B cell (primary cell): ENCODE measurements around the gene VPS51. TPM values are rescaled to one million over a fixed set of nuclear protein-coding genes. Genes with fewer than 3 reads are reported as not detected.
A peak's percentile ranks its signal among the peaks of the same experiment; 100 is the strongest.

ENCODE experiments used
- ATAC-seq: fragments of 200-7000 bp; cut with Tn5 transposase; one replicate; pipeline ENCODE4 v1.10.0; 2021; ENCODE audit warnings: low read depth, mild to moderate bottlenecking, moderate number of reproducible peaks, moderate library complexity
- CTCF ChIA-PET: fragments of 350-600 bp; sonication (Branson Sonifier 250); formaldehyde crosslinking; loops from one replicate; lab custom pipeline; 2021; ENCODE audit warnings: antibody characterized with exemption, inconsistent platforms; lab: Charles Lee
- POLR2A ChIA-PET: fragments of 350-600 bp; sonication (Branson Sonifier 250); formaldehyde crosslinking; loops from one replicate; lab custom pipeline; 2021; ENCODE audit warnings: antibody characterized with exemption; lab: Charles Lee
- DNase-seq: peaks from one replicate; pipeline ENCODE4 v3.0.0; 2013
- H2AFZ ChIP-seq: 2 replicates; pipeline ENCODE4 v1.6.1; 2012; ENCODE audit warnings: mild to moderate bottlenecking, low read depth, low read length; ENCODE audit not compliant: insufficient read depth, poor library complexity, severe bottlenecking
- H3K27ac ChIP-seq, 2 donors: 1 replicate in 1 of 2; 2 replicates in 1 of 2; pipeline ENCODE4 v1.5.1; 2012 to 2013; ENCODE audit warnings: low read length in 2 of 2, mild to moderate bottlenecking in 2 of 2, moderate library complexity in 1 of 2
- H3K27me3 ChIP-seq, 4 experiments: fragments of 200-600 bp in 1 of 4; sonication (generic) in 1 of 4; replicated peaks in 1 of 4; 1 replicate in 2 of 4; 2 replicates in 2 of 4; pipeline versions ENCODE4 v1.6.1 to v1.7.0; 2013 to 2016; ENCODE audit warnings: low read length in 3 of 4, mild to moderate bottlenecking in 2 of 4, mixed read lengths in 1 of 4, moderate library complexity in 1 of 4; ENCODE audit not compliant: insufficient read depth in 4 of 4, control insufficient read depth in 3 of 4; ENCODE audit errors: control extremely low read depth in 1 of 4
- H3K36me3 ChIP-seq, 2 experiments: replicated peaks in 1 of 2; 1 replicate in 1 of 2; 2 replicates in 1 of 2; pipeline versions ENCODE4 v1.6.1 to v1.7.1; 2013; ENCODE audit warnings: low read length in 1 of 2; ENCODE audit not compliant: insufficient read depth in 2 of 2, control insufficient read depth in 1 of 2; ENCODE audit errors: control extremely low read depth in 1 of 2, extremely low read depth in 1 of 2
- H3K4me1 ChIP-seq, 2 donors: fragments of 200-600 bp in 1 of 2; sonication (generic) in 1 of 2; 1 replicate in 1 of 2; 2 replicates in 1 of 2; pipeline versions ENCODE4 v1.5.1 to v1.6.1; 2013 to 2017; ENCODE audit warnings: low read length in 2 of 2; ENCODE audit not compliant: control insufficient read depth in 2 of 2, insufficient read depth in 2 of 2
- H3K4me2 ChIP-seq: replicated peaks from 2 replicates; pipeline ENCODE3; 2012; ENCODE audit warnings: mild to moderate bottlenecking, low read depth, low read length; ENCODE audit not compliant: poor library complexity, severe bottlenecking
- H3K4me3 ChIP-seq, 5 experiments: fragments of 200-600 bp in 1 of 5; sonication (generic) in 1 of 5; 1 replicate in 3 of 5; 2 replicates in 2 of 5; pipeline versions ENCODE4 v1.5.1 to v1.7.0; 2011 to 2016; ENCODE audit warnings: low read length in 4 of 5, mild to moderate bottlenecking in 4 of 5, low read depth in 2 of 5, control low read depth in 1 of 5, moderate library complexity in 1 of 5; ENCODE audit not compliant: insufficient read depth in 1 of 5; ENCODE audit errors: control extremely low read depth in 1 of 5, extremely low read depth in 1 of 5
- H3K79me2 ChIP-seq: fragments of 200-600 bp; sonication (generic); one replicate; pipeline ENCODE4 v1.6.0; 2016; ENCODE audit warnings: low read length; ENCODE audit not compliant: control insufficient read depth, insufficient read depth
- H3K9ac ChIP-seq: fragments of 200-600 bp; sonication (generic); 2 replicates; pipeline ENCODE4 v1.6.1; 2017; ENCODE audit warnings: mild to moderate bottlenecking, low read length, moderate library complexity
- H3K9me3 ChIP-seq, 3 donors: one replicate each; pipeline versions ENCODE4 v1.6.1 to v1.7.1; 2013; ENCODE audit warnings: low read length in 2 of 3; ENCODE audit not compliant: control insufficient read depth in 2 of 3, insufficient read depth in 1 of 3; ENCODE audit errors: control extremely low read depth in 1 of 3
- H4K20me1 ChIP-seq: 2 replicates; pipeline ENCODE4 v1.6.0; 2012; ENCODE audit warnings: mild to moderate bottlenecking, low read length; ENCODE audit not compliant: insufficient read depth, control insufficient read depth, poor library complexity, severe bottlenecking
- H3K27ac Mint-ChIP-seq: one replicate; pipeline ENCODE4 v1.8.0; 2021; ENCODE audit warnings: mixed read lengths
- H3K27me3 Mint-ChIP-seq: one replicate; pipeline ENCODE4 v1.8.0; 2021; ENCODE audit warnings: mixed read lengths
- H3K4me1 Mint-ChIP-seq: one replicate; pipeline ENCODE4 v1.8.0; 2021; ENCODE audit warnings: mixed read lengths
- H3K4me3 Mint-ChIP-seq: one replicate; pipeline ENCODE4 v1.8.0; 2021; ENCODE audit warnings: mixed read lengths
- H3K9me3 Mint-ChIP-seq: one replicate; pipeline ENCODE4 v1.8.0; 2022; ENCODE audit warnings: mixed read lengths; ENCODE audit not compliant: insufficient read depth
- EZH2 ChIP-seq: IDR thresholded peaks from 2 replicates; pipeline ENCODE4 v1.6.1; 2012; ENCODE audit warnings: borderline replicate concordance, low read depth, mild to moderate bottlenecking, moderate library complexity, low read length; ENCODE audit not compliant: insufficient read depth, poor library complexity, severe bottlenecking
- WGBS: methylation state at CpG from one replicate; pipeline ENCODE4 v1.1.5; 2013; ENCODE audit warnings: missing lambda C conversion rate; ENCODE audit not compliant: insufficient coverage; 5-methylcytosine and 5-hydroxymethylcytosine counted together
- intact Hi-C: fragments of 100-400 bp; cut with micrococcal nuclease; formaldehyde crosslinking; loops from one replicate; pipeline ENCODE4 v1.10.0; 2022
- polyA plus RNA-seq: library from polyadenylated mRNA; depleted of rRNA; stranded (reverse); fragments of >200 nt; gene quantifications from 2 replicates; pipeline ENCODE4 v1.2.3, GENCODE V29; 2012
- total RNA-seq, 2 donors: library from RNA; stranded (reverse); fragments of 120-200 nt in 1 of 2; gene quantifications; 1 replicate in 1 of 2; 2 replicates in 1 of 2; pipeline versions ENCODE4 v1.2.3 to v1.2.4, GENCODE V29; 2013 to 2022
- TF ChIP-seq, protein P1 (sequence below): fragments of 200-600 bp; IDR thresholded peaks from one replicate; pipeline ENCODE4 v1.8.0; 2022; ENCODE audit warnings: antibody characterized with exemption, mild to moderate bottlenecking

Gene VPS51
- total and polyA plus RNA-seq, 2 donors (not counting 1 experiment from before 2014, with no cell fraction given) = 206 to 223 TPM

DNA sequence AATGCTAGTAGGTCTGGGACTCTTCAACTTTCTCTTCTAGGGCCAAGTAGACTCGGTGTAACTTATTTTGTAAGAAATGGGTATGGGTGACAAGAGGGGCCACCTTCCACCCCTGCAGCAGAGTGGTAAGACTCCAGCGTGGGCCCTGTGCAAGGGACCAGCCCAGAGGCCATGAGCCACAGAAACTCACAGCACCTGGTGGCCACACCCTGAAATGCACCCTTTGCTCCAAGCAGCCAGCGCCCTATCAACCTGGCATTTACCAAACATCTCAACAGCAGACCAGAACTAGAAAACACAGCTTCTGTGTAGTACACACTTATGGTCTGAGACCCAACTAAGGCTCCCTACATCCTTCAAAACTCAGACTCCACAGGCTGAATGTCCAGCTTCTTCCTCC, 17.9 kb upstream of the VPS51 start:
- intact Hi-C loops = loop anchor here (1.0 kb wide), 1 partner anchor 64 kb away; the partner anchor contains the start of gene ARL2
- POLR2A ChIA-PET = no interaction called here
- peak overlapping the region; percentile 63 for H2AFZ ChIP-seq
- H3K4me1 Mint-ChIP-seq = peaks cover 8% of the 10 kb centered on the region
- no peaks in the 10 kb centered on the region for H3K9me3 Mint-ChIP-seq
- CTCF ChIA-PET = interaction anchor here (0.6 to 0.9 kb wide), 6 partner anchors 12 to 230 kb away, joined by 3 to 5 read pairs (median 3); partner anchors contain the start of gene ARL2
- H3K4me3 ChIP-seq = no peak overlapping the region
- no peaks in the 10 kb centered on the region for H3K27me3 ChIP-seq
- H3K4me2 ChIP-seq = no peak overlapping the region
- no peak for TF ChIP-seq EZH2
- TF ChIP-seq, protein P1, sequence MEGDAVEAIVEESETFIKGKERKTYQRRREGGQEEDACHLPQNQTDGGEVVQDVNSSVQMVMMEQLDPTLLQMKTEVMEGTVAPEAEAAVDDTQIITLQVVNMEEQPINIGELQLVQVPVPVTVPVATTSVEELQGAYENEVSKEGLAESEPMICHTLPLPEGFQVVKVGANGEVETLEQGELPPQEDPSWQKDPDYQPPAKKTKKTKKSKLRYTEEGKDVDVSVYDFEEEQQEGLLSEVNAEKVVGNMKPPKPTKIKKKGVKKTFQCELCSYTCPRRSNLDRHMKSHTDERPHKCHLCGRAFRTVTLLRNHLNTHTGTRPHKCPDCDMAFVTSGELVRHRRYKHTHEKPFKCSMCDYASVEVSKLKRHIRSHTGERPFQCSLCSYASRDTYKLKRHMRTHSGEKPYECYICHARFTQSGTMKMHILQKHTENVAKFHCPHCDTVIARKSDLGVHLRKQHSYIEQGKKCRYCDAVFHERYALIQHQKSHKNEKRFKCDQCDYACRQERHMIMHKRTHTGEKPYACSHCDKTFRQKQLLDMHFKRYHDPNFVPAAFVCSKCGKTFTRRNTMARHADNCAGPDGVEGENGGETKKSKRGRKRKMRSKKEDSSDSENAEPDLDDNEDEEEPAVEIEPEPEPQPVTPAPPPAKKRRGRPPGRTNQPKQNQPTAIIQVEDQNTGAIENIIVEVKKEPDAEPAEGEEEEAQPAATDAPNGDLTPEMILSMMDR = peak; percentile 71
- peaks cover 0 to 11% of the 10 kb centered on the region in 2 donors for H3K4me1 ChIP-seq
- H3K27ac ChIP-seq = peak overlapping the region in 1 of 2 donors; percentile 0
- peak overlapping the region; percentile 56 for H3K27ac Mint-ChIP-seq
- H3K9me3 ChIP-seq = no peaks in the 10 kb centered on the region
- peak; percentile 76 for DNase-seq
- ATAC-seq = peak; percentile 99
- no peaks in the 10 kb centered on the region for H3K27me3 Mint-ChIP-seq
- no peaks in the 10 kb centered on the region for H3K36me3 ChIP-seq
- peaks cover 12% of the 10 kb centered on the region for H3K79me2 ChIP-seq
- no peaks in the 10 kb centered on the region for H4K20me1 ChIP-seq
- no peak overlapping the region for H3K9ac ChIP-seq
- H3K4me3 Mint-ChIP-seq = no peak overlapping the region
- 42% methylated on average over 2 of the region's 3 CpGs for WGBS

DNA sequence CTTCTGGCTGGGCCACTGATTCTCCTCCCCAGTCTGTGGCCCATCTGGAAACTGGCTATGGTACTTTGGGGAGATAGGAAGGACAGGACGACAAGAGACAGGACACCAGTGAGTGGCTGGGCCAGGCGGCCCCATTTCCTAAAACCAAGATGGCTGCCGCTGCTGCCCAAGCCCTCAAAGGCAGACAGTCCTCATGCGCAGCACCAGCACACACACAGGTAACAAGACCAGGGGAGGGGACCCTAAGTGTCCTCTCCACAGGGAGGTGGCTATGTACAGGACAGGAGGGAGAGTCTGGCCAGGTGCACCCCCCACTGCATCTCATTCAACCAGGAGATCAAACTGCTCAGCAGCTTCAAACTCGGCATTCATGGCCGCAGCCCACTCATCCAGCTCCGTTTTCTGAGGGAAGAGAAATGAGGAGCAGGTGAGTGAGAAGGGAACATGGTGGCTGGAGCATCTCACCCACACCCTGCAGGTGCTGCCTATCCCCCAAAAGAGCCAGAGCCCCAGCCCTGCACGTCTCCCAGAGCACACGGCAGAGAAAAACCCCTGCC, 17.1 kb upstream of the VPS51 start:
- Histone ChIP-seq H3K36me3 (no peaks in the 10 kb centered on the region), H3K4me2 (no peak overlapping the region)
- peaks cover 14% of the 10 kb centered on the region for H3K4me1 Mint-ChIP-seq

More for the DNA sequence above, 17.1 kb upstream of the VPS51 start:
- no peak for TF ChIP-seq EZH2
- TF ChIP-seq, protein P1 = no peak
- intact Hi-C loops = loop anchor here (1.0 kb wide), 1 partner anchor 65 kb away; the partner anchor contains the start of gene ARL2
- peak overlapping the region; percentile 56 for H3K27ac Mint-ChIP-seq
- Histone ChIP-seq H2AFZ (peak overlapping the region; percentile 63), H3K79me2 (peaks cover 12% of the 10 kb centered on the region), H3K4me3 (no peak overlapping the region), H3K27me3 (no peaks in the 10 kb centered on the region), H3K4me1 (peaks cover 4 to 18% of the 10 kb centered on the region in 2 donors), H3K9ac (no peak overlapping the region), H3K27ac (peak overlapping the region in 1 of 2 donors; percentile 0), H3K9me3 (no peaks in the 10 kb centered on the region), H4K20me1 (no peaks in the 10 kb centered on the region)
- CTCF ChIA-PET = interaction anchor here (0.5 to 0.9 kb wide), 7 partner anchors 11 to 231 kb away, joined by 3 to 6 read pairs (median 3); partner anchors contain the start of gene ARL2
- DNase-seq (no peak), ATAC-seq (no peak)
- H3K4me3 Mint-ChIP-seq = no peak overlapping the region
- no peaks in the 10 kb centered on the region for H3K9me3 Mint-ChIP-seq
- POLR2A ChIA-PET = no interaction called here
- WGBS = 75% methylated on average over 1 of the region's 9 CpGs
- no peaks in the 10 kb centered on the region for H3K27me3 Mint-ChIP-seq
